ENCODE data around the gene TM4SF5. TPM values are rescaled to one million over a fixed set of nuclear protein-coding genes. Genes with fewer than 3 reads are reported as not detected.

The TM4SF5 gene
- polyA plus RNA-seq, 4 donors = 27.8 to 503 (median 282) TPM

DNA sequence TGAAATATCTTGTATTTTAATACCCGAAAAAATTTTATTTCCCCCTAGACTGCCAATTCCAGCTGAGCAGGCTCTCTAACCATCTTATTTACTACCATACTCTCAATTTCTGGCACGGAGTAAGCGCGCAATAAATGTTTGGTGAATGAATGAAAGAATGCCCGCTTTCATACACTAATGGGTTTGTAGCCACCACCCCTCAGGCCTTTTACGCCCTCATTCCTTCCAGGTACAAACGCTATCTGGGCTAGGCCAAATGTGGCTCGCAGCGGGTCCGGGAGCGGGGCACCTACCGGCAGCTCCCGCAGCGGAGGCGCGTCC lies 34.7 kb downstream of the TM4SF5 start:
- 0 to 3% (median 2%) methylated on average over 11 to 16 of the region's 16 CpGs for WGBS, 3 donors

DNA sequence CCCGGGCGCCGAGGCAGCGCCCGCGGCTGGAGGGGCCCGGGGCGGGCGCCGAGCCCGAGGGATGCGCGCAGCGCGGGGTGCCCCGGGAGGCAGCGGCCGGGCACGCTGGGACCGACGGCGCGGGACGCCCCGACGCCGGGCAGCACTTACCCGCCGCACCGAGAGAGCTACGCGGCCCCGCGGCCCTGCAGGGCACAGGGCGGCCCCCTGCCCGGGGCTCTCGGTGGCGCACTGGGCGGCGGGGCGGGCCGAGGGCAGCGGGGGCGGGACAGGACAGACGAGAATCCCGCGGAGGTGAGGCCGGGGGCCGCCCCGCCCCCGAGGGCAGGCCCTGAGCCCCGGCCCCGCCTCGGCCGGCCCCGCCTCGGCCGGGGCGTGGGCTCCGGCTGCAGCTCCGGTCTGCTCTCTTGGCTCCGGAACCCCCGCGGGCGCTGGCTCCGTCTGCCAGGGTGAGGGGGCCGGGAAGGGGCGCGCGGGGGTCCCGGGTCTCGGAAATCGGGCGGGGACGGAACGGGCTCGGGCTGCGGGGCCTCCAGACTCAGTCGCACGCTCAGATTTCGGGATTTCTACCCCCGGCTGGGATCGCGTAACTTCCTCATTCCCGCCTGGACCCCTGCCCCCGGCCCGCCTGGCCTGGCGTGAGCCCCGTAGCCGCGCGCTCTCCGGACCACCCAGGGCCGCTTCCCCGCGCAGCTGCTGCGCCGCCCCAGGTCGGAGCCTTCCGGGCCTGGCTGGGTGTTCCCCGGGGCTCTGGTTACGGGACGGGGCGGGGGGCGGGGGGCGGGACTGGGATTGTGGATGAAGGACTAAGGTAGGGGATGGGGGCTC lies 35.3 kb downstream of the TM4SF5 start, which contains the start of gene PLD2:
Gene PLD2 (plus strand): TSS at position 376 of the 828 bp plus-strand sequence. CDS start 621 bp downstream, outside the sequence.
- Histone ChIP-seq H3K27me3 (ENCODE audit: control insufficient read depth in 3 of 3, insufficient read depth in 3 of 3, low read length in 3 of 3) (no peaks in the 10 kb centered on the region), H3K4me3 (ENCODE audit: low read depth in 1 of 3, low read length in 3 of 3) (peak within 1 kb of the TSS; percentile 60 to 95 (median 69)), H3K4me1 (ENCODE audit: control insufficient read depth in 3 of 3, insufficient read depth in 2 of 3, low read depth in 1 of 3, low read length in 2 of 3) (peaks cover 0 to 10% (median 0%) of the 10 kb centered on the region in 3 donors), H3K27ac (ENCODE audit: low read depth in 1 of 3, low read length in 2 of 3) (peak within 1 kb of the TSS in 2 of 3 donors; percentile 8 to 53), H3K9me3 (ENCODE audit: control insufficient read depth in 2 of 2, insufficient read depth in 1 of 2, low read depth in 1 of 2, low read length in 1 of 2) (no peaks in the 10 kb centered on the region), H3K36me3 (ENCODE audit: control insufficient read depth in 3 of 3, insufficient read depth in 2 of 3, low read depth in 1 of 3, low read length in 3 of 3) (peaks cover 0 to 21% (median 0%) of the 10 kb centered on the region in 3 donors)
- FAIRE-seq (no peak), DNase-seq (peak; percentile 89 to 94)
- WGBS, 3 donors = 0 to 1% (median 1%) methylated on average over 44 to 106 of the region's 106 CpGs

More for the DNA sequence above, 34.7 kb downstream of the TM4SF5 start:
- H3K9me3 ChIP-seq (ENCODE audit: control insufficient read depth in 2 of 2, insufficient read depth in 1 of 2, low read depth in 1 of 2, low read length in 1 of 2) = no peaks in the 10 kb centered on the region
- H3K36me3 ChIP-seq (ENCODE audit: control insufficient read depth in 3 of 3, insufficient read depth in 2 of 3, low read depth in 1 of 3, low read length in 3 of 3) = peaks cover 0 to 19% (median 0%) of the 10 kb centered on the region in 3 donors
- H3K4me1 ChIP-seq (ENCODE audit: control insufficient read depth in 3 of 3, insufficient read depth in 2 of 3, low read depth in 1 of 3, low read length in 2 of 3) = peaks cover 0 to 10% (median 0%) of the 10 kb centered on the region in 3 donors
- H3K27ac ChIP-seq (ENCODE audit: low read depth in 1 of 3, low read length in 2 of 3) = peak overlapping the region in 2 of 3 donors; percentile 8 to 53
- DNase-seq (peak in 1 of 2 donors; percentile 17), FAIRE-seq (no peak)
- no peaks in the 10 kb centered on the region for H3K27me3 ChIP-seq (ENCODE audit: control insufficient read depth in 3 of 3, insufficient read depth in 3 of 3, low read length in 3 of 3)
- peak overlapping the region; percentile 40 to 95 (median 60) for H3K4me3 ChIP-seq (ENCODE audit: low read depth in 1 of 3, low read length in 3 of 3)

DNA sequence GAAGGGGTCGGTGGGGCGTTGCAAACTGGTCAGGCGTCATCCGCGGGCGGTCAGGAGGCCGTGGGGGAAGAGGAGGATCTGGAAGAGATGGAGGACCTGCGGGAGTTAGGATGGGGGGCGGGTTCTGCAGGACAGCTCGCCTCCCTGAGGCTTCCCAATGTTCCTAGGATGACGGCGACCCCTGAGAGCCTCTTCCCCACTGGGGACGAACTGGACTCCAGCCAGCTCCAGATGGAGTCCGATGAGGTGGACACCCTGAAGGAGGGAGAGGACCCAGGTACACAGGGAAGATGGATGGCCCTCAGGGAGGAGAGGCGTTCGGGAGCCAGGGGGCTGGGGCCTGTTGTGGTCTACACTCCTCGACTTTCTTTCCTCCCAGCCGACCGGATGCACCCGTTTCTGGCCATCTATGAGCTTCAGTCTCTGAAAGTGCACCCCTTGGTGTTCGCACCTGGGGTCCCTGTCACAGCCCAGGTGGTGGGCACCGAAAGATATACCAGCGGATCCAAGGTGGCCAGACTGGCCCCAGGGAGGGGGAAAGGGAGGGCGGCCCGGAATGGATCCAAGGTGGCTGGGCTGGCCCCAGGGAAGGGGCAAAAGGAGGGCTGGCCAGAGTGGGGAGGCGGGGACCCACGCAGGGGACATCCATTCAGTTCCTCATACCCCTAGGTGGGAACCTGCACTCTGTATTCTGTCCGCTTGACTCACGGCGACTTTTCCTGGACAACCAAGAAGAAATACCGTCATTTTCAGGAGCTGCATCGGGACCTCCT lies 36.1 kb downstream of the TM4SF5 start:
- H3K27ac ChIP-seq (ENCODE audit: low read depth in 1 of 3, low read length in 2 of 3) = no peak overlapping the region
- H3K9me3 ChIP-seq (ENCODE audit: control insufficient read depth in 2 of 2, insufficient read depth in 1 of 2, low read depth in 1 of 2, low read length in 1 of 2) = no peaks in the 10 kb centered on the region
- no peaks in the 10 kb centered on the region for H3K27me3 ChIP-seq (ENCODE audit: control insufficient read depth in 3 of 3, insufficient read depth in 3 of 3, low read length in 3 of 3)
- peaks cover 0 to 22% (median 0%) of the 10 kb centered on the region in 3 donors for H3K36me3 ChIP-seq (ENCODE audit: control insufficient read depth in 3 of 3, insufficient read depth in 2 of 3, low read depth in 1 of 3, low read length in 3 of 3)
- peak in 1 of 2 donors; percentile 18 for DNase-seq
- peaks cover 0 to 10% (median 0%) of the 10 kb centered on the region in 3 donors for H3K4me1 ChIP-seq (ENCODE audit: control insufficient read depth in 3 of 3, insufficient read depth in 2 of 3, low read depth in 1 of 3, low read length in 2 of 3)
- no peak for FAIRE-seq
- WGBS, 3 donors = 35 to 40% (median 36%) methylated on average over 31 to 32 of the region's 32 CpGs
- H3K4me3 ChIP-seq (ENCODE audit: low read depth in 1 of 3, low read length in 3 of 3) = peak overlapping the region; percentile 60 to 95 (median 69)

DNA sequence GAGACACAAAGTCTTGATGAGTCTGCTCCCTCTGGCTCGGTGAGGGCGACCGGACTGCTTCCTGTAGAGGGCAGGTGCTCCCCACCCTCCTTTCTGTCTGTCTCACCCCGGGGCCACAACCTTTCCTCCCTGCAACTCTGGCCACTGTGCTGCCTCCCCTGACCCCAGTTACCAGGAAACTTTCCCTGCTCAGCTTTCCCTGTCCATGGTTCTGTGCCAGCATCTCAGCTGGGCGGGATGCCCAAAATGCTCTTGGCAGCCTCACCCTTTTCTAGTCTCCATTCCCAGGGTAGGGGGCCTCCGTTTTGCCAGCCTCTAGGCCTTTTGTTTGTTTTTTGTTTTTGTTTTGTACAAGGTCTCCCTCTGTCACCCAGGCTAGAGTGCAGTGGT lies 36.7 kb downstream of the TM4SF5 start:
- DNase-seq = no peak
- Histone ChIP-seq H3K36me3 (ENCODE audit: control insufficient read depth in 3 of 3, insufficient read depth in 2 of 3, low read depth in 1 of 3, low read length in 3 of 3) (peaks cover 0 to 22% (median 0%) of the 10 kb centered on the region in 3 donors), H3K4me3 (ENCODE audit: low read depth in 1 of 3, low read length in 3 of 3) (no peak overlapping the region), H3K27me3 (ENCODE audit: control insufficient read depth in 3 of 3, insufficient read depth in 3 of 3, low read length in 3 of 3) (no peaks in the 10 kb centered on the region), H3K27ac (ENCODE audit: low read depth in 1 of 3, low read length in 2 of 3) (no peak overlapping the region), H3K4me1 (ENCODE audit: control insufficient read depth in 3 of 3, insufficient read depth in 2 of 3, low read depth in 1 of 3, low read length in 2 of 3) (peaks cover 0 to 10% (median 0%) of the 10 kb centered on the region in 3 donors), H3K9me3 (ENCODE audit: control insufficient read depth in 2 of 2, insufficient read depth in 1 of 2, low read depth in 1 of 2, low read length in 1 of 2) (no peaks in the 10 kb centered on the region)
- FAIRE-seq = no peak
- WGBS, 3 donors = 55 to 63% (median 61%) methylated on average over 6 of the region's 6 CpGs

DNA sequence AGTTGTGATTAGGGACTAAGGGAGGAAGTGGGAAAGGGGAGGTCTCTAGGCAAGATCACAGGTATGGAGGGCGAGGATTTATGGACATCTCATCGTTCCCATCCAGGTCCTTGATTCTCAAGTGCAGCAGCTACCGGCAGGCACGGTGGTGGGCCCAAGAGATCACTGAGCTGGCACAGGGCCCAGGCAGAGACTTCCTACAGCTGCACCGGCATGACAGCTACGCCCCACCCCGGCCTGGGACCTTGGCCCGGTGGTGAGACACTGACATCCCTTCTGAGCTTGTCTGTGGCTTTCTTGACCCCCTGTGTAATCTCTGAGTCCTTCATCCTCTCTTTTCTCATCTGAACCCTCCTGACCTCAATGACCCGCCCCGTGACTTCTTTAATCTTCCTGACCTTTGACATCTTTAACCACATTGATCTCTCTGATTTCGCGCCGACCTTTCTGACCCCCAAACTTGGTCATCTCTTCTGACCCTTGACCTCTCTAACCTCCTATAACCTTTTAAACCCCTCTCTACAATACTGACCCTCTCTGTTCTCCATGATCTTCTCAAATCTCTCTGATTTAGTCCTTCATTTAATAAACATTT lies 39.1 kb downstream of the TM4SF5 start:
- FAIRE-seq (no peak), DNase-seq (peak in 1 of 2 donors; percentile 20)
- WGBS, 3 donors = 28 to 56% (median 48%) methylated on average over 12 to 13 of the region's 13 CpGs
- peaks cover 0 to 10% (median 0%) of the 10 kb centered on the region in 3 donors for H3K4me1 ChIP-seq (ENCODE audit: control insufficient read depth in 3 of 3, insufficient read depth in 2 of 3, low read depth in 1 of 3, low read length in 2 of 3)
- no peaks in the 10 kb centered on the region for H3K27me3 ChIP-seq (ENCODE audit: control insufficient read depth in 3 of 3, insufficient read depth in 3 of 3, low read length in 3 of 3)
- peaks cover 0 to 37% (median 0%) of the 10 kb centered on the region in 3 donors for H3K36me3 ChIP-seq (ENCODE audit: control insufficient read depth in 3 of 3, insufficient read depth in 2 of 3, low read depth in 1 of 3, low read length in 3 of 3)
- H3K4me3 ChIP-seq (ENCODE audit: low read depth in 1 of 3, low read length in 3 of 3) = no peak overlapping the region
- no peak overlapping the region for H3K27ac ChIP-seq (ENCODE audit: low read depth in 1 of 3, low read length in 2 of 3)
- H3K9me3 ChIP-seq (ENCODE audit: control insufficient read depth in 2 of 2, insufficient read depth in 1 of 2, low read depth in 1 of 2, low read length in 1 of 2) = no peaks in the 10 kb centered on the region

DNA sequence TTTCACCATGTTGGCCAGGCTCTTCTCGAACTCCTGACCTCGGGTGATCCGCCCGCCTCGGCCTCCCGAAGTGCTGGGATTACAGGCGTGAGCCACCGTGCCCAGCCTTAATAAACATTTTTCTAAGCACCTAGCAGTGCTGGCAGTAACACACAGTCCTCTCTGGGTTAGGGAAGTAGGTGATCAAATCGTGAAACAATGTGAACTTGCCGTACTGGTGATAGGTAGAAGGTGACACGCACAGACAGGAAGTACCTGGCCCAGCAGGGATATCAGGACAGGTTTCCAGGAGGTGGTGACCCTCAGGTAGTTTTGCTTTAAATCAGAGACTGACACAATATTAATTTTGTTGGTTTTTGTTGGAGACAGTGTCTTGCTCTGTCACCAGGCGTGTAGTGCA lies 39.8 kb downstream of the TM4SF5 start:
- DNase-seq = no peak
- no peak overlapping the region for H3K4me3 ChIP-seq (ENCODE audit: low read depth in 1 of 3, low read length in 3 of 3)
- FAIRE-seq = no peak
- H3K4me1 ChIP-seq (ENCODE audit: control insufficient read depth in 3 of 3, insufficient read depth in 2 of 3, low read depth in 1 of 3, low read length in 2 of 3) = peaks cover 0 to 7% (median 0%) of the 10 kb centered on the region in 3 donors
- H3K9me3 ChIP-seq (ENCODE audit: control insufficient read depth in 2 of 2, insufficient read depth in 1 of 2, low read depth in 1 of 2, low read length in 1 of 2) = no peaks in the 10 kb centered on the region
- H3K27ac ChIP-seq (ENCODE audit: low read depth in 1 of 3, low read length in 2 of 3) = no peak overlapping the region
- H3K36me3 ChIP-seq (ENCODE audit: control insufficient read depth in 3 of 3, insufficient read depth in 2 of 3, low read depth in 1 of 3, low read length in 3 of 3) = peaks cover 0 to 44% (median 2%) of the 10 kb centered on the region in 3 donors
- 87 to 94% (median 91%) methylated on average over 12 of the region's 12 CpGs for WGBS, 3 donors
- H3K27me3 ChIP-seq (ENCODE audit: control insufficient read depth in 3 of 3, insufficient read depth in 3 of 3, low read length in 3 of 3) = no peaks in the 10 kb centered on the region

DNA sequence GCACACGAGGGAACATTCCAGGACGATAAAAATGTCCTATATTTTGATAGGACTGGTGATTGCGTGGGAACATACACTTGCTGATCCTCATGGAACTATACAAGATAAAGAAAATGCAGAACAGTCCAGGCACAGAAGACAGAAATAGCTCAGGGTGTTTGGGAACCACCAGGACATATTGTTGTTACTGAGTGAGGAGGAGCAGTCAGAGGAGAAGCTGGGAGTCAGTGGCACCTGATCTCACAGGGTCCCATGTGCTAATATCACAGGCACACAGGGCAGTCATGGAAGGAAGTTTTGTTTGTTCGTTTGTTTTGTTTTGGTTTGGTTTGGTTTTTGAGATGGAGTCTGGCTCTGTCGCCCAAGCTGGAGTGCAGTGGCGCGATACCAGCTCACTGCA lies 41.0 kb downstream of the TM4SF5 start:
- H3K36me3 ChIP-seq (ENCODE audit: control insufficient read depth in 3 of 3, insufficient read depth in 2 of 3, low read depth in 1 of 3, low read length in 3 of 3) = peaks cover 0 to 54% (median 4%) of the 10 kb centered on the region in 3 donors
- no peaks in the 10 kb centered on the region for H3K9me3 ChIP-seq (ENCODE audit: control insufficient read depth in 2 of 2, insufficient read depth in 1 of 2, low read depth in 1 of 2, low read length in 1 of 2)
- H3K4me3 ChIP-seq (ENCODE audit: low read depth in 1 of 3, low read length in 3 of 3) = no peak overlapping the region
- peaks cover 0 to 5% (median 0%) of the 10 kb centered on the region in 3 donors for H3K4me1 ChIP-seq (ENCODE audit: control insufficient read depth in 3 of 3, insufficient read depth in 2 of 3, low read depth in 1 of 3, low read length in 2 of 3)
- WGBS, 3 donors = 89 to 92% (median 90%) methylated on average over 7 of the region's 7 CpGs
- no peak for FAIRE-seq
- no peaks in the 10 kb centered on the region for H3K27me3 ChIP-seq (ENCODE audit: control insufficient read depth in 3 of 3, insufficient read depth in 3 of 3, low read length in 3 of 3)
- no peak overlapping the region for H3K27ac ChIP-seq (ENCODE audit: low read depth in 1 of 3, low read length in 2 of 3)
- no peak for DNase-seq

All from small intestine (tissue), 7 donors.